Measurements from ENCODE around the gene CDHR5.

Gene CDHR5

DNA sequence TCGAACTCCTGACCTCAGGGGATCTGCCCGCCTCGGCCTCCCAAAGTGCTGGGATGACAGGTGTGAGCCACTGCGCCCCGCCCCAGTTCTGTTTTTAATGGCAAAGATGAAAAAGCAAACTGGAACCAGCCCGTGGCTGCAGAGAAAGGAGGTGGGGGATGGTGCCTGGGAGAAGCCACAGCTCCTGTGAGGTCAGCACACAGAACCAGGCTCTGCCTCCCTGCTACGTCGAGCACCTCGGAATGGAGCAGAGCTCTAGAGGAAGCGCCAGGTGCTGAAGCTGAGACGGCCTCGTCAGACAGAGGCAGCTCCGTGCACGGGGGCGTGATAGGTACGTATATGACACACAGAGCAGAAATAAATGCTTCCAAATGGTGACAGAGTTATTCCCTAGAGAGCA lies 20.8 kb upstream of the CDHR5 start:
- no peak for DNase-seq (ENCODE audit: low read depth)

DNA sequence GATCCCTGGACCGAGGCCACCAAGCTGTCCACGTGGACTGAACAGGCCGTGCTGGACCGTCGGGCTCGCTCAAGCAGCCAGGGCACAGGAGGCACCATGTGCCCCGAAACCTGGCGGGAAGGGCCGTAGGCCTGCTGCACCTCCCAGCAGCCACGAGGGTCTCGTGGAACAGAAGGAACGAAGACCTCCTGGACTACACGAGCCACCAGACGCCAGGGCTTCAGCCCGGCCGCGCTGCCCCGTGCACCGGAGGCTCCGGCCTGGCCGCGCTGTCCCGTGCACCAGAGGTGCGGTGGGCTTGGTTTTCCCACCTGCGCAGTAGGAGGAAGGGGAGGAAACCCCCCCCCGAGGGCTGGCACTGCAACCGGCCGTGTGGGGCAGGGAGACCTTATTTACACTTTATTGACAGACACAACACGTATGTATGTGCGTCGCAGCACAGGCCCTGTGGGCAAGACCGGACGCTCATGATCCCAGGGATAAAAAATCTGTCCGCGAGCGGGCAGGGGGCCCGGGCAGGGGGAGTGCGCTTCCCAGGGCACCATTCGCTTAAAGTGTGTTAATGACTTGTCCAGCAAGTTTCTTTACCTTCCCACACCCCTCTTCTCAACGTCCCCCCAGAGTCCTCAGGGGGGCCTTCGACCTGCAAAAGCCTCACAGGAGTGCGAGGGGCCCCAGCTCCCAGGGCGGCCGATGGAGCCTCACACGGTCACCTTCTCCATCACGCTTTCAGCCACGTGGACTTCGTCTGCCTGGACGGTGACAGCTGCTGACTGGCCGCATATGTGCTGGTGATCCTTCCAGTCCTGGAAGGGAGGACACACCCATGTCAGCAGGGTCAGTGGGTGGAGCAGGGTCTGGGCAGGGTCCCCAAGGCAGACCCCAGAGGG lies 19.3 kb upstream of the CDHR5 start:
- no peak for DNase-seq (ENCODE audit: low read depth)

GRCh38 chr11:643366-643765 lies 18.6 kb upstream of the CDHR5 start:
- no peak for DNase-seq (ENCODE audit: low read depth)

- DNase-seq (ENCODE audit: low read depth), result no peak
Measured at GRCh38 chr11:641806-642370, 17.1 kb upstream of the CDHR5 start.

- DNase-seq (ENCODE audit: low read depth), result no peak
Measured at GRCh38 chr11:640021-640706, 15.4 kb upstream of the CDHR5 start.

DNA sequence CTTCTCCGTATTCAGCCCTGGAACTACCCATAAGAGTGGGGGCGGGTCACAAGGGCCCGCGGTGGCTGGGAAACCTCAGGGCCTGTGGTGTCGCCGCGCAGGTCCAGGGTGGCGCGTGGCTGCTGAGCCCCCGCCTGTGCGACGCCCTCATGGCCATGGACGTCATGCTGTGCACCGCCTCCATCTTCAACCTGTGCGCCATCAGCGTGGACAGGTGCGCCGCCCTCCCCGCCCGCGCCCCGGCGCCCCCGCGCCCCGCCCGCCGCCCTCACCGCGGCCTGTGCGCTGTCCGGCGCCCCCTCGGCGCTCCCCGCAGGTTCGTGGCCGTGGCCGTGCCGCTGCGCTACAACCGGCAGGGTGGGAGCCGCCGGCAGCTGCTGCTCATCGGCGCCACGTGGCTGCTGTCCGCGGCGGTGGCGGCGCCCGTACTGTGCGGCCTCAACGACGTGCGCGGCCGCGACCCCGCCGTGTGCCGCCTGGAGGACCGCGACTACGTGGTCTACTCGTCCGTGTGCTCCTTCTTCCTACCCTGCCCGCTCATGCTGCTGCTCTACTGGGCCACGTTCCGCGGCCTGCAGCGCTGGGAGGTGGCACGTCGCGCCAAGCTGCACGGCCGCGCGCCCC lies 14.7 kb upstream of the CDHR5 start:
- no peak for DNase-seq (ENCODE audit: low read depth)

- DNase-seq (ENCODE audit: low read depth), result no peak
Measured at GRCh38 chr11:638631-639331, 14.0 kb upstream of the CDHR5 start.

DNA sequence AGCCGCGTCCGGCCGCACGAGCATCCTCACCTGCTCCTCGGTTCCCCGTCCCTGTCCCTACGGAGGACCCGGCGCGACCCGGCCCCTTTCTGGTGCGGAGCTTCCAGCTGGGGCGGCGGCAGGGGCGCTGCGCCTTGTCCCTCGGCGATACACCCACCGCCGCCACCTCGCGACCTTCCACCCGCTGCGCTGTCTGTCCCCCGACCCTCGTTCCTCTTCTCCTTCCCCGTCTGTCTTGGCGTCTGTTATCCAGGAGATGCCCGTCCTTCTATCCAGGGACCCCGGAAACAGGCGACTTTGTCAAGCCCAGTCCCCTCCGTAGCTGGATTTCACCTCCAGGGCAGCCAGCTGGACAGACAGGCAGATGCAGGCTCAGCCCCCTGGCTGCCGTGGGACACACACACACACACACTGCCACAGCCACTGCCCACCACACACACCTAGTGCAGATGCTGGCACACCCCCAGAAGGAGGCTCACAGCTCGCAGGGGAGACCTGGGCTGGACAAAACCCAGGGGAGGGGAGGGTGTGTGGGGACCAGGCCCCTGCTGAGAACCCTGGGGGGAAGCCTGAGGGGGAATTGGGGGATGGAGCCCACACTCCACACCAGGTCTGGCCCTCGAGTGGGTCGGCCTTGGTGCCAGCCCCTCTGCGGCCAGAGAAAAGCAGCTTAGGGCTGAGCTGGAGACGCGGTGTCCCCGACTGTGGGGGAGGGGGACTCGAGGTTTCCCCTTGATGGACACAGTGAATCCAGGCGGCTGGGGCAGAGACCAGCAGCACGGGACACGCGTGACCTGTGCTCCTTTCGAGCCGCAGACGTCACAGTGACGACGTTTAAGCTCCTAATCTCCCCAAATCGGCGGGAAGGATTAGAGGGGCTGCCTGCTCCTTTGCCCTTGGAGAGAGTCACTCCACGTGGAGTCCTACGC lies 13.1 kb upstream of the CDHR5 start:
- DNase-seq (ENCODE audit: low read depth), result no peak

DNA sequence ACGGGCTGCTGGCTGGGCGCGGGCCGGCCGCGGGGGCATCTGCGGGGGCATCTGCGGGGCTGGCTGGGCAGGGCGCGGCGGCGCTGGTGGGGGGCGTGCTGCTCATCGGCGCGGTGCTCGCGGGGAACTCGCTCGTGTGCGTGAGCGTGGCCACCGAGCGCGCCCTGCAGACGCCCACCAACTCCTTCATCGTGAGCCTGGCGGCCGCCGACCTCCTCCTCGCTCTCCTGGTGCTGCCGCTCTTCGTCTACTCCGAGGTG lies 12.5 kb upstream of the CDHR5 start:
- no peak for DNase-seq (ENCODE audit: low read depth)

DNA sequence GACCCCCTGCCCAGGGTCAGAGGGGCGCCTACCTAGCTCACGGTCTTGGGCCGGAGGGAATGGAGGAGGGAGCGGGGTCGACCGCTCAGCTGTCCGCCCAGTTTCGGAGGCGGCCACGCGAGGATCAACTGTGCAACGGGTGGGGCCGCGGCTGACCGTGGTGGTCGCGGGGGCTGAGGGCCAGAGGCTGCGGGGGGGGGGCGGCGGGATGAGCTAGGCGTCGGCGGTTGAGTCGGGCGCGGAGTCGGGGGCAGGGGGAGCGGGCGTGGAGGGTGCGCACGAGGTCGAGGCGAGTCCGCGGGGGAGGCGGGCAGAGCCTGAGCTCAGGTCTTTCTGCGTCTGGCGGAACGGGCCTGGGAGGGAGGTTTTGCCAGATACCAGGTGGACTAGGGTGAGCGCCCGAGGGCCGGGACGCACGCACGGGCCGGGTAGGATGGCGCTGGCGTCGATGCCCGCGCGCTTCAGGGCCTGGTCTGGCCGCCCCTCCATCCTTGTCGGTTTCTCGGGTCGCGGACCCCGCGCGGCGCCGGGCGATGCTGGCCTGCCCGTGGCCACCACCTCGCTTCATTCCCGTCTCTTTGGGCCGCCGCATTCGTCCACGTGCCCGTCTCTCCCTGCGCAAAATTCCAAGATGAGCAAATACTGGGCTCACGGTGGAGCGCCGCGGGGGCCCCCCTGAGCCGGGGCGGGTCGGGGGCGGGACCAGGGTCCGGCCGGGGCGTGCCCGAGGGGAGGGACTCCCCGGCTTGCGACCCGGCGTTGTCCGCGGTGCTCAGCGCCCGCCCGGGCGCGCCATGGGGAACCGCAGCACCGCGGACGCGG lies 12.0 kb upstream of the CDHR5 start, which contains the start of gene DRD4:
Gene DRD4, plus strand, starts transcription at position 759 of the 822 bp plus-strand sequence. Its CDS starts 36 bp downstream, at position 795.
- no peak for DNase-seq (ENCODE audit: low read depth)

- DNase-seq (ENCODE audit: low read depth), result no peak
Measured at GRCh38 chr11:635945-636510, 11.3 kb upstream of the CDHR5 start.

- DNase-seq (ENCODE audit: low read depth), result no peak
Measured at GRCh38 chr11:630871-631270, 6.1 kb upstream of the CDHR5 start.

DNA sequence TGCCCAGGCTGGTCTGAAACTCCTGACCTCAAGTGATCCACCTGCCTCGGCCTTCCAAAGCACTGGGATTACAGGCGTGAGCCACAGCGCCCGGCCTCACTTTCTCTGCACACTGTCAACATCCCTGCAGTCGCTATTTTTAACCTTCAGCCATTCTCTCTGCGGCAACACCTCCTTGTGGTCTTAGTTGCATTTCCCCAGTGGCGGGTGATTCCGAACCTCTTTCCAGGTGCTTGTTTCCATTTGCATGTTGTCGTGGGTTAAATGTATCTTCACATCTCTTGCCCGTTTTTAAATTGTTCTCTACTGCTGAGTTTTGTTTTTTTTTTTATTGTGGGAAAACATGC lies 4.5 kb upstream of the CDHR5 start:
- DNase-seq (ENCODE audit: low read depth), result no peak

DNA sequence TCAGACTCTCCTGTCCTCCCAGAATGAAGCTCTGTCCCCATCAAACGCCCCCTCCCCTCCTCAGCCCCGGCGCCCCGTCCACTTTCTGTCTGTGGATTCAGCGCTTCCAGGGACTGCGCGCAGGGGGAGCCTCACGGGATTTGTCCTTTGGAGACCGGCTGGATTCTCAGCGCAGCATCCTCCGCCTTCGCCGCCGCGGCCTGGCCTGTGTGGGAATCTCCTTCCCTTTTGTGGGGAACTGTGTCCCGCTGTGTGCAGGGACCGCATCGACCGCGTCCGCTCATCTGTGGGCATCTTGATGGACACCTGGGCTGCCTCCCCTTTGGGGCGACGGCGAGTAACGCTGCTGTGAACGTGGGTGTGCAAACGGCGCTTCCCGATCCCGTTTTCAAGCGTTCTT lies 3.3 kb upstream of the CDHR5 start:
- DNase-seq (ENCODE audit: low read depth), result no peak

DNA sequence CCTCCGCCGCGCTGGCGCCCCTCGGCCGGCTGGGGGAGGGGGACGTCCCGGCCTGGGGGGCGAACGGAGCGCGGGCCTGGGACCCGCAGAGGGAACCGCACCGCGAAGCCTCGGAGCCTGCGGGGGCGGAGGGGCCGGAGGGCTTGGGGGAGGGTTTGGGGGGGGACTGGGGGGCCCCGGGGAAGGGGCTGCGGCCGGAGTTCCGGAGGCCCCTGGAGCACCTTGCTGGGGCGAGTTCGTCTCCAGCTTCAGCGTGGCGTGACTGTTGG lies 2.5 kb upstream of the CDHR5 start:
- no peak for DNase-seq (ENCODE audit: low read depth)

GRCh38 chr11:626475-627307 lies 1.9 kb upstream of the CDHR5 start, which contains the start of gene SCT:
Gene SCT (minus strand): TSS chr11:627181. CDS start chr11:627143, 38 bp downstream.
- no peak for DNase-seq (ENCODE audit: low read depth)

GRCh38 chr11:625636-626268 lies 997 bp upstream of the CDHR5 start:
- DNase-seq (ENCODE audit: low read depth), result no peak

DNA sequence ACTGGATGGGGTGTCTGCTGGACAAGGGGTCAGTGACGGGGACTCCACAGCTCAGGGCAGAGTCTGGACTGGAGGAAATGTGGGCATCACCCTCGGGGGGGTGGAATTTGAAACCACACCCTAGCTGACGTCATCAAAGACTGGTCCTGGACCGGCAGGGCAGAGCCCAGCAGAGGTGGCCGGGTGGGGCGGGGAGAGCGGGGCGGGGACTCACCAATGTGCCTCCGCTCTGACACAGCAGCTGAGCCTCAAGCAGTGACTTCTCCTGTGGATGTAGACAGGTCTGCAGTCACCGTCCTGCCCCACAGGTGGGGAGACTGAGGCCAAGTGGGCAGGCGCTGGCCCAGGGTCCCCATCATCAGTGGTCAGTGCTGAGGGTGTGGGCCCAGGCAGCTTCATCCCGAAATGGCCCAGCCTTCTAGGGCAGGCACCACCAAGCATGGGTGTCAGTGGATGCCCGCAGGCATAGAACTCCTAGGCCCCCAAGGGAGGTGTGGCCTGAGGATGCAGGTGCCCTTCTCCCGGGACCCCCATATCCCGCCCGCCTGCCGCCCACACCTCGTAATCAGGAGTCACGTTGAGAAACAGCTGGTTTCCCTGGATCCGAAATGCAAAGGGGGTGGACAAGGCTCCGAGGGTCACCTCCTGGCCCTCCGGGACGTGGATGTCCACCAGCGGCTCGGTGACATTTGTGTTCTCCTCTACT lies 603 bp downstream of the CDHR5 start:
- no peak for DNase-seq (ENCODE audit: low read depth)
